ENCODE measurements around the gene UBTD2. TPM values are rescaled to one million over a fixed set of nuclear protein-coding genes. Genes with fewer than 3 reads are reported as not detected.

The UBTD2 gene
- total and polyA plus RNA-seq, 10 of the 15 experiments (the other 5 are each of a cell fraction or from before 2014, with no cell fraction given), result 7.7 to 30.5 (median 19.4) TPM

DNA sequence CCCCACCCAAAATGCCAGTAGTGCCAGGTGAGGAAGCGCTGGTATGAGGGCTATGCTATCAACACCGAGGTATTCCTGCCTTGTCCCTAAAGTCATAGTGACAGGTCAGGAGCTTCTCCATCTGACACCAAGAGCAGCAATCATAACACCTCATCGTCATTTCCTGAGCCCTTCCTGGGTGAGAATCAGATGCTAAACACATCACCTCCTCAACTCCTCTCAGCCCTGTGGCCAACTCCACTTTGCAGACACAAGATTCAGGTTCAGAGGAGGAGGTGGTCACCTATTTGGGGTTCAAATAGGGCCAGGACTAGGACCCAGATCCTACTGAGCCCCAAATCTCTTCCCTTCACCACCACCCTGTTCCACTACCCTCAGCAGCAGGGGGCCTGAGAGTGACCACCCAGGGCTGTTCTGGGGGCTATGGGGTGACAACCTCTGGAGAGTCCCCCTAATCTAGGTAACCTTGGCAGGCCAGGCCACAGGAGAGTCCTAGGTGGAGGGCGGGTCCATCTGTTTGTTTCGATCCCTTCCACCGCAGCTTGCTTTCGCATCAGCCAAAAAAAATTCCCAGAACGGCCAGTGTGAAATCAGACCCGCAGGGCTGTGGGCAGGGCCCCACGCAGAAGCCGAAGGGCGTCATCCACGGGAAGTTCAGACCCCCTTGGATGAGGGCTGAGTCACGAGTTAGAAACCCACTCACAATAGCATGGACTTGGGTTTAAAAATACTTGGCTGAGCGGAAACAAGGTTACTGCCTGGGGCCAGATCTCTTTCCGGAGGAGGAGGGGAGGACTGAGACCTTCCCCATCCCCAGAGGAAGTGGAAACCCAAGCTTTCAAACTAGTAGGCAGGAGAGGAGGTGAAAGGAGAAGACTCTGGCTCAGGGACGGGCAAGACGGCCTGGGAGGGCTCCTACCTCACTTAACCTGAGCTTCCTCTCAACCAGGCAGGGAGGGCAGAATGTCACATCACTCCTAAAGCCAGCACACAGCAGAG is 104.3 kb downstream of the UBTD2 start (continued):
- TF ChIP-seq, protein P1, sequence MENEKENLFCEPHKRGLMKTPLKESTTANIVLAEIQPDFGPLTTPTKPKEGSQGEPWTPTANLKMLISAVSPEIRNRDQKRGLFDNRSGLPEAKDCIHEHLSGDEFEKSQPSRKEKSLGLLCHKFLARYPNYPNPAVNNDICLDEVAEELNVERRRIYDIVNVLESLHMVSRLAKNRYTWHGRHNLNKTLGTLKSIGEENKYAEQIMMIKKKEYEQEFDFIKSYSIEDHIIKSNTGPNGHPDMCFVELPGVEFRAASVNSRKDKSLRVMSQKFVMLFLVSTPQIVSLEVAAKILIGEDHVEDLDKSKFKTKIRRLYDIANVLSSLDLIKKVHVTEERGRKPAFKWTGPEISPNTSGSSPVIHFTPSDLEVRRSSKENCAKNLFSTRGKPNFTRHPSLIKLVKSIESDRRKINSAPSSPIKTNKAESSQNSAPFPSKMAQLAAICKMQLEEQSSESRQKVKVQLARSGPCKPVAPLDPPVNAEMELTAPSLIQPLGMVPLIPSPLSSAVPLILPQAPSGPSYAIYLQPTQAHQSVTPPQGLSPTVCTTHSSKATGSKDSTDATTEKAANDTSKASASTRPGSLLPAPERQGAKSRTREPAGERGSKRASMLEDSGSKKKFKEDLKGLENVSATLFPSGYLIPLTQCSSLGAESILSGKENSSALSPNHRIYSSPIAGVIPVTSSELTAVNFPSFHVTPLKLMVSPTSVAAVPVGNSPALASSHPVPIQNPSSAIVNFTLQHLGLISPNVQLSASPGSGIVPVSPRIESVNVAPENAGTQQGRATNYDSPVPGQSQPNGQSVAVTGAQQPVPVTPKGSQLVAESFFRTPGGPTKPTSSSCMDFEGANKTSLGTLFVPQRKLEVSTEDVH (IDR thresholded peaks at IDR 0.05; ENCODE audit: low read depth, partially characterized antibody), result peak; percentile 24
- TF ChIP-seq BCL11A (IDR thresholded peaks at IDR 0.05; ENCODE audit: low read depth, low read length) (peak; percentile 10; the same call in 1 of the 2 replicates), TAF1 (IDR thresholded peaks at IDR 0.05; ENCODE audit: borderline replicate concordance, low read depth, low read length) (0 out of 2 replicates have a peak, but pooled peaks have one; percentile 44), IKZF2 (IDR thresholded peaks at IDR 0.05) (peak; percentile 89 to 90), POLR2AphosphoS5 (IDR thresholded peaks at IDR 0.05; ENCODE audit: low read length) (peak; percentile 74; the same call in 1 of the 2 replicates), NBN (IDR thresholded peaks at IDR 0.05) (0 out of 2 replicates have a peak, but pooled peaks have one; percentile 22), YY1 (IDR thresholded peaks at IDR 0.05; ENCODE audit: low read depth, low read length) (0 out of 2 replicates have a peak, but pooled peaks have one; percentile 6), SP1 (IDR thresholded peaks at IDR 0.05; ENCODE audit: low read depth, low read length) (peak; percentile 76), TBL1XR1 (IDR thresholded peaks at IDR 0.05; ENCODE audit: low read depth, low read length) (0 out of 2 replicates have a peak, but pooled peaks have one; percentile 61), MEF2B (IDR thresholded peaks at IDR 0.05; ENCODE audit: partially characterized antibody, poor library complexity, severe bottlenecking) (peak; percentile 40), TCF3 (IDR thresholded peaks at IDR 0.05; ENCODE audit: borderline replicate concordance, insufficient read depth, low read depth, low read length) (0 out of 2 replicates have a peak, but pooled peaks have one; percentile 18), SPI1 (IDR thresholded peaks at IDR 0.05; ENCODE audit: borderline replicate concordance, insufficient read depth, low read depth, low read length) (peak; percentile 84), SMC3 (IDR thresholded peaks at IDR 0.05; ENCODE audit: borderline replicate concordance, low read length) (peak; percentile 12; the same call in 1 of the 2 replicates), ZBED1 (IDR thresholded peaks at IDR 0.05; ENCODE audit: borderline replicate concordance) (peak; percentile 63; the same call in 1 of the 2 replicates), EP300 (IDR thresholded peaks at IDR 0.05; ENCODE audit: borderline replicate concordance in 1 of 2, control insufficient read depth in 1 of 2, low read depth in 2 of 2, low read length in 2 of 2) (peak; percentile 21 to 65; a peak in 3 of 4 replicates), TARDBP (IDR thresholded peaks at IDR 0.05; ENCODE audit: borderline replicate concordance) (0 out of 2 replicates have a peak, but pooled peaks have one; percentile 21), MXI1 (IDR thresholded peaks at IDR 0.05; ENCODE audit: low read depth, low read length) (0 out of 2 replicates have a peak, but pooled peaks have one; percentile 14)
- TF ChIP-seq, protein P2, sequence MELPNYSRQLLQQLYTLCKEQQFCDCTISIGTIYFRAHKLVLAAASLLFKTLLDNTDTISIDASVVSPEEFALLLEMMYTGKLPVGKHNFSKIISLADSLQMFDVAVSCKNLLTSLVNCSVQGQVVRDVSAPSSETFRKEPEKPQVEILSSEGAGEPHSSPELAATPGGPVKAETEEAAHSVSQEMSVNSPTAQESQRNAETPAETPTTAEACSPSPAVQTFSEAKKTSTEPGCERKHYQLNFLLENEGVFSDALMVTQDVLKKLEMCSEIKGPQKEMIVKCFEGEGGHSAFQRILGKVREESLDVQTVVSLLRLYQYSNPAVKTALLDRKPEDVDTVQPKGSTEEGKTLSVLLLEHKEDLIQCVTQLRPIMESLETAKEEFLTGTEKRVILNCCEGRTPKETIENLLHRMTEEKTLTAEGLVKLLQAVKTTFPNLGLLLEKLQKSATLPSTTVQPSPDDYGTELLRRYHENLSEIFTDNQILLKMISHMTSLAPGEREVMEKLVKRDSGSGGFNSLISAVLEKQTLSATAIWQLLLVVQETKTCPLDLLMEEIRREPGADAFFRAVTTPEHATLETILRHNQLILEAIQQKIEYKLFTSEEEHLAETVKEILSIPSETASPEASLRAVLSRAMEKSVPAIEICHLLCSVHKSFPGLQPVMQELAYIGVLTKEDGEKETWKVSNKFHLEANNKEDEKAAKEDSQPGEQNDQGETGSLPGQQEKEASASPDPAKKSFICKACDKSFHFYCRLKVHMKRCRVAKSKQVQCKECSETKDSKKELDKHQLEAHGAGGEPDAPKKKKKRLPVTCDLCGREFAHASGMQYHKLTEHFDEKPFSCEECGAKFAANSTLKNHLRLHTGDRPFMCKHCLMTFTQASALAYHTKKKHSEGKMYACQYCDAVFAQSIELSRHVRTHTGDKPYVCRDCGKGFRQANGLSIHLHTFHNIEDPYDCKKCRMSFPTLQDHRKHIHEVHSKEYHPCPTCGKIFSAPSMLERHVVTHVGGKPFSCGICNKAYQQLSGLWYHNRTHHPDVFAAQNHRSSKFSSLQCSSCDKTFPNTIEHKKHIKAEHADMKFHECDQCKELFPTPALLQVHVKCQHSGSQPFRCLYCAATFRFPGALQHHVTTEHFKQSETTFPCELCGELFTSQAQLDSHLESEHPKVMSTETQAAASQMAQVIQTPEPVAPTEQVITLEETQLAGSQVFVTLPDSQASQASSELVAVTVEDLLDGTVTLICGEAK (IDR thresholded peaks at IDR 0.05; ENCODE audit: borderline replicate concordance), result peak; percentile 58; the same call in 1 of the 2 replicates
- TF ChIP-seq, protein P3, sequence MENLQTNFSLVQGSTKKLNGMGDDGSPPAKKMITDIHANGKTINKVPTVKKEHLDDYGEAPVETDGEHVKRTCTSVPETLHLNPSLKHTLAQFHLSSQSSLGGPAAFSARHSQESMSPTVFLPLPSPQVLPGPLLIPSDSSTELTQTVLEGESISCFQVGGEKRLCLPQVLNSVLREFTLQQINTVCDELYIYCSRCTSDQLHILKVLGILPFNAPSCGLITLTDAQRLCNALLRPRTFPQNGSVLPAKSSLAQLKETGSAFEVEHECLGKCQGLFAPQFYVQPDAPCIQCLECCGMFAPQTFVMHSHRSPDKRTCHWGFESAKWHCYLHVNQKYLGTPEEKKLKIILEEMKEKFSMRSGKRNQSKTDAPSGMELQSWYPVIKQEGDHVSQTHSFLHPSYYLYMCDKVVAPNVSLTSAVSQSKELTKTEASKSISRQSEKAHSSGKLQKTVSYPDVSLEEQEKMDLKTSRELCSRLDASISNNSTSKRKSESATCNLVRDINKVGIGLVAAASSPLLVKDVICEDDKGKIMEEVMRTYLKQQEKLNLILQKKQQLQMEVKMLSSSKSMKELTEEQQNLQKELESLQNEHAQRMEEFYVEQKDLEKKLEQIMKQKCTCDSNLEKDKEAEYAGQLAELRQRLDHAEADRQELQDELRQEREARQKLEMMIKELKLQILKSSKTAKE (IDR thresholded peaks at IDR 0.05; ENCODE audit: low read depth, poor library complexity, severe bottlenecking), result peak; percentile 60
